HG02642 (cell line): Measurements from ENCODE around the gene GPR55.
"Not testable (repeated sequence)": the region's sequence is repeated elsewhere in the genome, so short reads cannot be mapped to it uniquely, and the experiment has no call there.

Source experiments
- ATAC-seq: cut with Tn5 transposase; IDR thresholded peaks from one replicate; pipeline ENCODE4 v1.9.1; 2021; ENCODE audit warnings: mild to moderate bottlenecking; ENCODE audit not compliant: unreplicated experiment, poor library complexity

Gene GPR55

DNA sequence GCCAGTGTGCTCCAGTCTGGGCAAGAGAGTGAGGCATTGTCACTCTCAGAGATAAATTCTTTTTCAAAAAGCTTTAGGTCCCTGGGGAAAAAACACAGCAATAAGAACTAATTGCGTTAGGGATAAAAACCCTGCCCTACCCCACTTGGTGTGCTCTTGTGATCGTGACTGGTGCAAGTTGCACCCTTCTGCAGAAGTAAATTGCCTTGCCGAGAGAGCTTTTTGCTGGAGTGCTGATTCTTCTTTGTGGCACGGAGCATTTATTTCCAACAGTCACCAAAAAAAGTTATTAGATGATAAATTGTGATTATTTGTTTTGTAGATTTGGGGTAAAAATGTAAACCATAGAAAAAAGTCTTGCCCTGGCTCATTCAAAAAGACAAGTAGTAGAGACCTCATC is 12.3 kb upstream of the GPR55 start:
- ATAC-seq: no peak

DNA sequence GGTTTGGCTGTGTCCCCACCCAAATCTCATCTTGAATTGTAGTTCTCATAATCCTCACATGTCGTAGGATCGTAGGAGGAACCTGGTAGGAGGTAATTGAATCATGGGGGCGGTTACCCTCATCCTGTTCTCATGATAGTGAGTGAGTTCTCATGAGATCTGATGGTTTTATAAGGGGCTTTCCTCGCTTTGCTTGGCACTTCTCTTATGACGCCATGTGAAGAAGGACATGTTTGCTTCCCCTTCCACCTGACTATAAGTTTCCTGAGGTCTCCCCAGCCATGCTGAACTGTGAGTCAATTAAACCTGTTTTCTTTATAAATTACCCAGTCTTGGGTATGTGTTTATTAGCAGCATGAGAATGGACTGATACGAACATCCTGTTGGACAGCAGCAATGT is 11.2 kb upstream of the GPR55 start:
- ATAC-seq: not testable (repeated sequence)

DNA sequence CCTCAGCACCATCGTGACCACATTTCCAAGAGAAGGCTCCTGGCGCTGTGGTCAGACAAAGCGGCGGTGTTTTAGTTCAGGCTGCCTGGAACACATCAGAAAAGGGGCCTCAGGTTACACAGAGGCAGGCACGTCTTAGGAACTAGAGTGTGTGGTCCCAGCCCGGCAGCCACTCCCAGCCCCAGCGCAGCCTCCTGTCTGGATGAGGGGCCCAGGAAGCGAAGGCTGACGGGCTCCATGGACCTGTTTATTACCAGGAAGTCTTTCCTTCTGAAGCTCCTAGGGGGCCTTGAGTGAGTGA is 10.0 kb upstream of the GPR55 start:
- ATAC-seq: no peak

DNA sequence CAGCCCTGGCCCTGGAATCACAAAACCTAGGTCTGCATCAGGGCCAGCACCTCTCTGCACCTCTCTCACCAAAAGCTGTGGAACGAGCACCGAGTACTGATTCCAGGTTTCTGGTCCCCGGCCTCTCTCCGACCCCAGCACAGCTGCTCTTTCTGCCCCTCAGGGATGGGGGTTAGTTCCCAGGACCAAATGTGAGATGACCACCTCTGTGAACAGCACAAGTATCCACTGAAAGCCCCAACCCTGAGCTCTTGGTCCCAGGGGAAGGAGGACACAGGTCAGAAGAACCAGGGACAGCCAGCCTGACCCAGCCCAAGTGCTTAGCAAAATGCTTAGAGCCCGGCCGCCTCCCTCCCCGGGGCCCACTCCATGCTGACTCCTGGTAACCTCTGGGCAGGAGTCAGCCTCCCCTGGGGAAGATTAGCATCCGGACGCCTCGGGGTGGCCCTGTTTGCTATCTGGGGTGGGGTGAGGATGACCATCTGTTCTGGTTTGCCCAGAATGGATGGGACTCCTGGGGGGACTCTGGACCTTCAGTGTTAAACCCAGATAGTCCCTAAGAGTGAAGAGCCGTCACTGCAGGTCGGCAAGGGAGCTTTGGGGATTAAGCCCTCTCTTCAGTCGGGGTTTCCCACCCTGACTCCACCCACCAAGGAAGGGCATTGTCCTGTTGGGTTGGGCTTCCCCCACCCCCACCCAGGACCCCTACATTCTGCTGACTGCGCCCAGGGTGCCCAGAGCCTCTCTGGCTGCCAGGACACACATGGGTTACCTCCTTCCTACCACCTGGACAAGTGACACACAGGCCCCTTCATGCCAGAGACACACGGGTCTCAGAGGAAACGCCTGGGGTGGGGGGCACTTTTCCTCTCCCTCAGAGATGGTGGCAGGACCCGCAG is 9.4 kb upstream of the GPR55 start:
- no peak for ATAC-seq

DNA sequence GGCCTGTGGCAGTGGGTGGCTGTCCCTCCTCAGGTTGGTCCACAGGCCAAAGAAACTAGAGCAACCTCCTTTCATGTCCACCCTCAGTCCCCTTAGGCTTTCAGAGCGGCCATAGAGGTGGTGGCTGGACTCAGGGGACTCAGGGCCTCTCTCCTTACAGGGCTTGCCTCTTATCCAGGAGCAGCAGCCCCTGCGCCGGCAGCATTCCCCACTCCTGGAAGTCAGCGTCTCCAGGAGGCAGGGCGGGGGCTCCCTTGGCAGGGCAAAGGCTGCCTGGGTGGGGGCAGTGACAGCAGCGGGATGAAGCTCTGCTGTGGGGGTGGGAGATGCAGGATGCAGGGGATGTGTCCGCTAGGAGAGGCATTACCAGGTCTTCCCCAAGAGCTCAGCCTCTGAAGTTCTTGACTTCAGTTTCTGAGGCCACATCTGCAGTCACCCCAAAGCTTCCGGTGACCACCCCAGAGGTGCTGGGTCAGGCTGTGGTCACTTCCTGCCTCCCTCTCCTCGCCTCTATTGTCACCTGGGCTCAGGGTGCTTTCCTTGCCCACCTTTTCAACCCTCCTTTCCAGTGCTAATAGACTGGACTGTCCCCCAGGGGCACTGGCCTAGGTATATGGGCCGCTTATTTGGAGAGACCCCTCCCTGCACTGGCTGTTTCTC is 8.6 kb upstream of the GPR55 start:
- ATAC-seq: no peak

DNA sequence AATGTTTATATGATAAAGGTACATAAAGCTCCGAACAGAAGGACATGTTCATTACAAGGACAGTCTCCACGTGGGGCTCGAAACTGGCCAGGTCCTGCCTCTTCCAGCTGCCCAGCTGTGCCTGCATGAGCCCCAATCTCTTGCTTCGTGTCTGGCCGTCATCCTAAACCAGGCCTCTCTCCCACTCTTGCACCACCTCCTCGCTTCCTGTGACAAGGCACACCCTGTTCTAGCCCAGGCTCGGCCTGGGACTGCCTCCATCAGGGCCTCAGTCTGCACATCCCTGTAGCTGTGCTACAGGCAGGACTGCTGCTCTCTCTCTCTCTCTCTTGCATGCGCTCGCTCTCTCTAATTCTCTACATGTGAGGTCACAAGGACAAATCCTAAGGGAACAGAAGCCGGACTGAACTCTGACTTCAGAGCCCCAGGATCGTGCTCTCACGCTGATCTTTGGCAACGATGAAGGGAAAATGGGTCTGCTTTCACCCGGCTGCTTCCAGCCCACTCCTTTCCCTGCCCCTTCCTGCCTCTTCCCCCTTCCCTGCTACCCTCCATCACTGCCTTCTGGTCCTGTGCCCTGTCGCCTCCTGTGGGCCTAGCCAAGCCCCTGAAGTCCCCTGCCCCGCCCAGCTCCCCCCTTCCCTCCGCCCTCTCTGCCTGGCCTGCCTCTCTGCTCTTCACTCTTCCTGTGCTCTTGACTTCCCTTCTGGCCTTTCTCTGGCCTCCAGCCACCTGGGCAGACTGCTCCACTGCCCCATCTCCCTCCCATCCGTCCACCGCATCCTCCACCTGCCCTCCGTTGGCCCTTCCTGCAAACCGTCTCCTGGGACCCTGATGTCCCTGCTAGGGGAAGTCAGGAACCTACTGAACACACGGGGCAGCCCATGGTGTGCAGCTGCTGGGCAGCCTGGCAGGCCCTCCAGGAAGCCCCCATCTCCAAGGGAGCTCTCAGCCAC is 7.8 kb upstream of the GPR55 start:
- ATAC-seq: no peak

DNA sequence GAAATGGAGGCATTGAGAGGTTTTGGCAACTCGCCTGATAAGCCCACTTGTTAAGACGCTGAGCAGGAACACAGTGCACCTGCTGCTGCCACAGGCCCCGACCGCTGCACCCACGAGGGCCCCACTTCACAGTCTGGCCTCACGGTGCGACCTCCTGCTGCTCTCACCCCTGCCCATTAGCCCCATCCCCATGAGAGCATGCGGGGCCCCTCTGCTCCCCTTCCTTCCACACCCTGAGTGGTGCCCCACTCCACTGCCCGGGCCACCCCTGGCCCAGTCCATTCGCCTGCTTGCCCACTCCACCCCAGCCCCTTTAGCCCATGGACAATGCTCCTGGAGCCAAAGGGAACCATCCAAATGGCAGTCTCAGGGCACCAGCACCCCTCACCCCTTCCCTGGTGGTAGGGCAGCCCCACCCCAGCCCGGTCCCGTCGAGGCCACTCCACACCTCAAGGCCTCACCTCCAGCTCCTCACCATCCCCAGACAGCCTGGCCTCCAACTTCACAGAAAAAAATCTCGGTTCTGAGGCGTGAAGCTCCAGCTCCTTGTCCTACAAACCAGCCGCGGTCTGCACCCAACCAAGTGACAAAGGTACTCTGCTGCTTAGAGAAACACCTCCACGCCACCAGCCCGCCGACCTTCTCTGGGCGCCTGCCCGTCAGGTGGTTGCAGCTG is 6.7 kb upstream of the GPR55 start:
- ATAC-seq: no peak

DNA sequence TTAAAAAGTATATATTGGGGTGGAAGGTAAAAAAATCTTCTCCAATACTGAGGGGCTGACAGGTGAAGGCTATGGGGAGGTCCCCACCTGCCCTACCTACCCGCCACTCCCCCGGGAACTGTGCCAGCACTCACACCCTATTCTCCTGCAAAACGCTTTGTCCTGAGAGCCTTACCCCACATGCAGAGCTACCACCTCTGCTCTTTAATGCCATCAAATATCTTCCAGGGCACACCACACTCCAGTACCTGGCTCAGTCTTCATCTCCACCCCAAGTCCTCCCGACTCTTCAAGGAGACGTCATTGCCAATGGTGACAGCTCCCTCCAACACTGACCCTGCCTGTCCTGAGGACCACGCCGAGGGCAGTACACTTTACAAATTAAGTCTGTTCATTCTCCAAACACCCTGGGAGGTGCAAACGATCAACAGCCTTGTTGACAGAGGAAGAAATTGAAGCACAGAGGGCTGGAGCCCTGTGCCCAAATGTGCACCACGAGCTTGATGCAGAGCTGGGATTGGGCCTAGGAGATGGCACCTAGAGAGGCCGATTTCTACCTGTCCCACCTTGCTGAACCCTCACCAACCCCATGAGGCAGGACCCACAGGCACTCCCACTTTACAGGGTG is 6.0 kb upstream of the GPR55 start:
- ATAC-seq: no peak

DNA sequence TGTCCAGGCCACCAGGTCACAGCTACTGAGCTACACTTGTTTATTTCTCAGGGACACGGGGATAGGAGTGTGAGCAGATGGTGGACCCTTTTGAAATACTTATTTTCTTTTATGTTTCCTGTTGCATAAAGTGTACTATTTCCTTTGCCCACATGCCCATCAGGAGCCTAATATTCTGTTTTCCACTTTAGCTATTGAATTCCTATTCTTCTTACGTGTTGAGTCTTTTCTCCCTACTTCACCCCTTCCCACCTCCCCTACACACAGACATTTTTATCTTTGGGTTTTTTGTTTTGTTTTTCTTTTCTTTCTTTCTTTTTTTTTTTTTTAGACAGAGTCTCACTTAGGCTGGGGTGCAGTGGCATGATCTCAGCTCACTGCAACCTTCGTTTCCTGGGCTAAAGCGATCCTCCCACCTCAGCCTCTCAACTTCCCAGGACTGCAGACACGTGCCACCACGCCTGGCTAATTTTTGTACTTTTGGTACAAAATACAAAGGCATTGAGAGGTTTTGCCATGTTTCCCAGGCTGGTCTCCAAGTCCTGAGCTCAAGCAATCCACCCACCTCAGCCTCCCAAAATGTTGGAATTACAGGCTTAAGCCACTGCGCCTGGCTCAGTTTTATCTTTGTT is 5.2 kb upstream of the GPR55 start:
- no peak for ATAC-seq

DNA sequence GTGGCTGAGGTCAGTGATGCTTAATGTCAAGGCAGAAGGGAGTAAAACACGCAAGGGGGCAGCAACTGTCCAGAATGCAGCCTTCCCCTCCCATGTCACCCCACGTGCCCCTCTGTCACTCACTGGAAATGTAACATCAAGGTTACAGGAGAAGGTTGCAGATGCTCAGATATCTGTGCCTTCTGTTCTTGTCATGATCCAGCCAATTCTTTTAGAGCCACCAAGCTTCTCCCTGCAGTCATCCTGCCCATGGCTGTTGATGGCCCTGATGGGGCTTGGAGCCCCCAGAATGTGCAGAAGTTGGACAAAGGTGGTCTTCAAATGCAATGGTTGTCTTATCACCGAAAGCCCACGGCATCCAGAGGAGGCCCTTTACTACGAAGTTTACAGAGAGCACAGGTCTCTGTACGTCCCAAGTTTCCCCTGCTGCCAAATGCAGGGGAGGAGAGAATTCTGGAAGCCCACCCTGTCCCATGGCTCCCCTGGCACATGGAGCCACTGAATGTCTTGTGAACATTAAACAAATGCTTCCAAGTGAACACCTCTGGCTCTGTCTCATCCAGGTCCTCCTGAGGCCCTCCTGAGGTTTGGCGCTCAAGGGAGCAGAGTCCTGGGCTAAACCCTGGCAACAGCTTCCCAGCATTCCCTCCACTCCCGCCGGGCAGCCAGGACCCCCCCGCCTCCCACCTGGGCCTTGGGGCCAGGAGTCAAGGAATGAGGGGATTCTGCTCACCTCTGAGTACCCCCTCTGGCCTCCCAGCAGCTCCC is 4.5 kb upstream of the GPR55 start:
- no peak for ATAC-seq

DNA sequence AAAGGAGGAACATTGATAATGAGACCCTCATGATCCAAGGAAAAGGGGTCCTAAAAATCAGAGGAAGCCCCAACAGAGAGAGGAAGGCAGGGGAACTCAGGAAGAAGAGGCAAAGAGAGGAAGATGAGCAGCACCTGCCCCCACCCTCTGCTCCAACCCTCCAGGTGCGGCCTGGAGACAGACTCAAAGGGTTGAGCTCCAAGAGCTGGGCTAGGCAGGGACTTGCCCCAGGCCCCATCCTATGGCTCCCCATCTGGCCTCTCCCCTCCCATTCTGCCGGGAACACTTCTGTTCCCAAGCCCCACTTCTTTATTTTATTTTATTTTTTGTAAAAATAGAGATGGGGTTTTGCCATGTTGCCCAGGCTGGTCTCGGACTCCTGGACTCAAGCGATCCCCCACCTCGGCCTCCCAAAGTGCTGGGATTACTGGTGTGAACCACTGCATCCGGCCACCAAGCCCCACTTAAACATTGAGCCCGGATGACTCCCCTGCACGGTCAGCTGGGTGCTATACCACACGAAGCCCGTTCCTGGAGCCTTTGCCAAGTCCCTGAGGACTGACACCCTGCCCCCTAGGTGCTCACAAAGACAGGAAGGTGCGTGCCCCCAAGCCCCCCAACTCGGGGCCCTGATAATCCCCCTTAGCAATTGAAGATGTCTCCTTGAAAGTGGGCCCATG is 3.8 kb upstream of the GPR55 start:
- ATAC-seq: no peak

DNA sequence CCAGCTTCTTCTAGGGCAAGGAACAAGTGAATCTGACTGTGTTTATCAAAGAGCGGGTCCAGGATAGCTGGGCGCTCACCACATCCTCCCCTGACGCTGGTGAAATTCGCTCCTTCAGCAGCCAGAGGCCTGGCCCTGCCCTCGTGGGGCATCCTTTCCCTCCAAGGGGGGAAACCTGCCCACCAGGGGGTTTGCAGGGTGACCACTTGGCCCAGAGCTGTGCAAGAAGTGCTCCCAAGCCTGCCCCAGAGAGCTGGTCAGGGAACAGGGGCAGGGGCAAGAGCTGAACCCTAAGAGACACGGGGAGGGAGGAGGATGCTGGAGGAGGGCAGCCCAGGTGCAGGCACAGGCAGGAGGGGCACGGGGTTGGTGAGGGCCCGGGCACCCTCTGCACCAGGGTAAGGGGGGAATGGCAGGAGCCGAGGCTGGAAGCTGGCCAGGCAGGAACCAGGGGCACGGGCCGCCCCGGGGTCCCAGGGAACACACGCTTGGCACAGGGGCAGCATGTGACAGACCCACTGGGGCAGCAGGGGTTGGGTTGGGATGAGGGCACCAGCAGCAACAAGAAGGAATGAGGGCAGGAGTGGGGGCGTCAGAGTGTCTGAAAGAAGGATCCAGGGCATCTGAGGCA is 2.8 kb upstream of the GPR55 start:
- no peak for ATAC-seq

DNA sequence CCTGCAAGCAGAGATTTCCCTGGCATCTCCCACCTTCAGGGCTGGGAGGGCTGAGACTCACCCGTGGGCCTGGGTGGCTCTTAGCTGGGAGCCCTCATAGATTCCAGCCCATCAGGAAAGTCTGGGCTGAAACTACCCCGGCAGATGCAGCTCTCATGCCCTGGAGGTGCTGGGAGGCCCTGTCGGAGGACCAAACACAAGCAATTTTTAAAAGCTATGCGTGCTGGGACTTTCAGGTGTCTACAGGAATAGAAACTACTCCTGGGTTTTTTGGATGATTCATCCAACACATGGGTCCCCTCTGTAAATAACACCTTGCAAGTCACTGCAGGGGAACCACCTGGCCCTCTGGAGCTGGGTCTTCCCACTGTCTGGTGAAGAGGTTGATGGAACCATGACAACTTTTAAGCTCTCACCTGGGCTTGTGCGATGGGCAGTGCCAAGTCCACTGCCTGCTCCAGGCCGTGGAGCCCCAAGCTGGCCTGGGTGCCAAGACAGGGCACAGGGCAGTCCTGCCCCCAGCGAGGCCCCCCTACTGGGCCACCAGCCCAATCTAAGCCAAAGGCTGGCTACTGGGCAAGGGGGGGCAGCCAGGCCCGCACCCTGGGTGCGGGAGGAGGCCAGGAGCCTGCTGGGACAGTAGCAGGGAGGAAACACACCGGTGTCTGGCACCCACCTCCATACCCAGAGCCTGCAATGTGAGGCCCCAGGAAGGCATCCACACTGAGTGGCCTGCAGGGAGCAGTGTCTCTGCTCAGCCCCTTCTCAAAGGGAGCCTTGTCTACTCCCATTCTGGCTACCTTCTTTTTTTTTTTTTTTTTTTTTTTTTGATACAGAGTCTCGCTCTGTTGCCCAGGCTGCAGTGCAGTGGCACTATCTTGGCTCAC is 1.1 kb upstream of the GPR55 start:
- ATAC-seq: peak; percentile 40

DNA sequence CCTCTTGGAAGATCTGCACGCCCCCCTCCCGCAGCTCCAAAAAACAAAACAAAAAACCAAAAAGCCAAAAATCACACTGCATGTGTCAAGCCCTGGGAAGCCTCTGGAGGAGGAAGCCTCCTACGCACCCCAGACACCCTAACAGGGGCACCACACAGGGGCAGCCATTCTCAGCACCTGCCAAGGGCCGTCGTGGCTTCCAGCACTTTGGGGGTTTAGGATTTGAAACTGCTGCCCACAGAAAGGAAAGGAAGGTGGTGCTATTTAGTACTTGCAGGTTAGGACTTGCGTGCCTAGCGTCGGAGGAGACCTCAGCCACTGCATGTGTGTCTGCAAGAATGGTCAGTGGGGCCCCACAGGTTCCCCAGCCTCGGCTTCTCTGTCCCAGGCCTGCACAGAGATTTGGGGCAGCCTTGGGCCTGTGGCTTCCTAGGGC is 419 bp upstream of the GPR55 start:
- ATAC-seq: peak; percentile 33

DNA sequence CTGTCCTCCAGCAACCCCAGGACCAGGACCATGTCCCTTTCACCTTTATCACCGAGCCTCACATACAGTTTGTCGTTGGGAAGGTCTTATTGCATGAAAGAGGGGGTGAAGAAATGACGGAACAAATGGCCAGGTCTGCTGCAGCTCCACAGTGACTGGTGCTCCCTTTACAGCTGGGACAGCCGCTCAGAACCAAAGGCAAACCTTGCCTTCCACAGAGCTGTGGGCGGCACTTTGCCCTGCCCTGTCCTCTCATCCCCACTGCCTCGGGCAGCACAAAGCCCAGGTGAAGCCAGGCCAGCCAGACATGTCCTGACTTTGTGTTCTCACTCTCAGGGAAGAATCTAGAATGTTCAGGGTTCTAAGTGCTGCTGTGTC is 961 bp downstream of the GPR55 start:
- ATAC-seq: no peak

DNA sequence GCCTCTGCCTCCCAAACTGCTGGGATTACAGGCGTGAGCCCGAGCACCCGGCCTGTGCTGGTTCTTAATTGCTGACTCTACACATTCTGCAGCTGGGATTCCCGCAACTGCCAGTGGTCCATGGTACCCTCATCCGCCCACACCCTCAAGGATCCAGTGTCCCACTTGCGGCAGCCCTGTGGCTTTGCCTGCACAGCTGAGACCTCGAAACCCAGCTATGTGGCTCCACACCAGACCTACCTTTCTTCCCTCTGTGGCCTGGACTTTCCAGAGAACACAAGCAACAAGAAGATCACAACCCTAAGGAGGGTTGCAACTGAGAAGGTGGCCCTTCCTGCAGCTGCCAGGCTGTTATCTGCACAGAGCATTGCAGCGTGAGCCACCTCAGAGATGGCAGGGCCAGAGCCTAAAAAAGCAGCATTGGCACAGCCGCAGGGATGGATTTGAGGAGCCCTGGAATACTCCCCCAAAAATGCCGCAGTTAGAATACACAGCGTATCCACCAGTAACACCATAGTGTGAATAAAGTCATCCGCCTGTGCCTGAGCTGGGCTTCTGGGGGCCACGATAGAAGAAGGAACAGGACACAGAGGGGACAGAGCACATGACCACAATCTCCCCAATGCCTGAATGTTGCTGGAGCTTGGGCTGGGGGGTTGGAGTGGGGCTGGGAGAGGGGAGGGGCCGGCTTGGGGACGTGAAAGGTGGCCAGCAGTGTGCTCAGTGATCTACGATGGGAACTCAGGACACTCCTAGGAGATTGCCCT is 1.9 kb downstream of the GPR55 start:
- no peak for ATAC-seq
